GM18505 (cell line): ENCODE results near the gene ST8SIA1.
"Not testable (repeated sequence)": the region's sequence is repeated elsewhere in the genome, so short reads cannot be mapped to it uniquely, and the experiment has no call there.

Source experiments
- ATAC-seq: cut with Tn5 transposase; IDR thresholded peaks from one replicate; pipeline ENCODE4 v1.9.1; 2021; ENCODE audit not compliant: unreplicated experiment
- POLR2A ChIP-seq: IDR thresholded peaks from 4 replicates; pipeline ENCODE4 v1.6.1; 2011; ENCODE audit warnings: borderline replicate concordance; ENCODE audit not compliant: insufficient read depth, insufficient read length; ENCODE audit errors: extremely low read depth

ST8SIA1 gene

GRCh38 chr12:22190969-22191368 is 143.5 kb downstream of the ST8SIA1 start:
- no peak for ATAC-seq
- no peak for TF ChIP-seq POLR2A

GRCh38 chr12:22188431-22188830 is 146.1 kb downstream of the ST8SIA1 start:
- no peak for TF ChIP-seq POLR2A
- ATAC-seq = no peak

GRCh38 chr12:22180705-22181104 is 153.8 kb downstream of the ST8SIA1 start:
- no peak for TF ChIP-seq POLR2A
- ATAC-seq = no peak

- no peak for ATAC-seq
- no peak for TF ChIP-seq POLR2A
Observed at GRCh38 chr12:22173177-22173576, 161.3 kb downstream of the ST8SIA1 start.

- no peak for TF ChIP-seq POLR2A
- no peak for ATAC-seq
Observed at GRCh38 chr12:22172501-22172900, 162.0 kb downstream of the ST8SIA1 start.

- no peak for TF ChIP-seq POLR2A
- ATAC-seq = no peak
Observed at GRCh38 chr12:22169376-22169775, 165.1 kb downstream of the ST8SIA1 start.

- ATAC-seq = no peak
- no peak for TF ChIP-seq POLR2A
Observed at GRCh38 chr12:22164139-22164538, 170.4 kb downstream of the ST8SIA1 start.

- no peak for TF ChIP-seq POLR2A
- ATAC-seq = no peak
Observed at GRCh38 chr12:22163594-22163993, 170.9 kb downstream of the ST8SIA1 start.

- TF ChIP-seq POLR2A = no peak
Observed at GRCh38 chr12:22160396-22161003, 174.0 kb downstream of the ST8SIA1 start.

GRCh38 chr12:22149286-22149685 is 185.2 kb downstream of the ST8SIA1 start:
- not testable (repeated sequence) for ATAC-seq

More at GRCh38 chr12:22160396-22161003, 174.0 kb downstream of the ST8SIA1 start:
- ATAC-seq = no peak

GRCh38 chr12:22146686-22147085 is 187.8 kb downstream of the ST8SIA1 start:
- not testable (repeated sequence) for ATAC-seq
